Measurements from ENCODE around the gene CCNL2. TPM values are rescaled to one million over a fixed set of nuclear protein-coding genes. Genes with fewer than 3 reads are reported as not detected.

Gene CCNL2
- total and polyA plus RNA-seq, 2 experiments from 2014 or later: 166 to 284 TPM

GRCh38 chr1:1376551-1377226 is 22.4 kb downstream of the CCNL2 start:
- H3K9me2 ChIP-seq (replicated peaks; ENCODE audit: insufficient read depth): no peaks in the 10 kb centered on the region
- no peaks in the 10 kb centered on the region for H3K36me3 ChIP-seq (replicated peaks; ENCODE audit: insufficient read depth, low read depth)
- peaks cover 27% of the 10 kb centered on the region for H3K79me2 ChIP-seq
- H3K4me1 ChIP-seq (ENCODE audit: insufficient read depth): peaks cover 9% of the 10 kb centered on the region
- H3K27me3 ChIP-seq: no peaks in the 10 kb centered on the region
- no peak overlapping the region for H3K4me3 ChIP-seq
- H3K9me3 ChIP-seq (ENCODE audit: low read depth): no peaks in the 10 kb centered on the region
- no peak overlapping the region for H2AFZ ChIP-seq
- peak overlapping the region; percentile 90 for H3K4me2 ChIP-seq
- H4K20me1 ChIP-seq (ENCODE audit: insufficient read depth, poor library complexity, severe bottlenecking): no peaks in the 10 kb centered on the region
- WGBS (ENCODE audit: low lambda C conversion rate, missing lambda C conversion rate): 91% methylated on average over 10 of the region's 10 CpGs
- DNase-seq (ENCODE audit: low spot score): no peak
- H3K27ac ChIP-seq: no peak overlapping the region
- TF ChIP-seq EZH2 (IDR thresholded peaks at IDR 0.05; ENCODE audit: borderline replicate concordance): no peak
- TF ChIP-seq EZH2phosphoT487 (IDR thresholded peaks at IDR 0.05; ENCODE audit: low read depth, severe bottlenecking, unreplicated experiment): no peak
- TF ChIP-seq CTCF (IDR thresholded peaks at IDR 0.05; ENCODE audit: poor library complexity): no peak

GRCh38 chr1:1374929-1375662 is 24.0 kb downstream of the CCNL2 start, which contains the start of gene AURKAIP1:
TSS of gene AURKAIP1 (minus strand) at chr1:1375207. CDS start at chr1:1374756, 451 bp downstream.
- H3K9me3 ChIP-seq (ENCODE audit: low read depth): no peaks in the 10 kb centered on the region
- H3K4me2 ChIP-seq: peak within 1 kb of the TSS; percentile 97
- WGBS (ENCODE audit: low lambda C conversion rate, missing lambda C conversion rate): 1% methylated on average over 59 of the region's 85 CpGs
- no peaks in the 10 kb centered on the region for H3K36me3 ChIP-seq (replicated peaks; ENCODE audit: insufficient read depth, low read depth)
- H3K4me1 ChIP-seq (ENCODE audit: insufficient read depth): peaks cover 9% of the 10 kb centered on the region
- peak within 1 kb of the TSS; percentile 52 for H3K4me3 ChIP-seq
- no peak for TF ChIP-seq CTCF (IDR thresholded peaks at IDR 0.05; ENCODE audit: poor library complexity)
- TF ChIP-seq EZH2phosphoT487 (IDR thresholded peaks at IDR 0.05; ENCODE audit: low read depth, severe bottlenecking, unreplicated experiment): no peak
- no peak for TF ChIP-seq EZH2 (IDR thresholded peaks at IDR 0.05; ENCODE audit: borderline replicate concordance)
- no peaks in the 10 kb centered on the region for H4K20me1 ChIP-seq (ENCODE audit: insufficient read depth, poor library complexity, severe bottlenecking)
- H3K9me2 ChIP-seq (replicated peaks; ENCODE audit: insufficient read depth): no peaks in the 10 kb centered on the region
- H3K79me2 ChIP-seq: peaks cover 27% of the 10 kb centered on the region
- peak within 1 kb of the TSS; percentile 96 for H3K27ac ChIP-seq
- no peaks in the 10 kb centered on the region for H3K27me3 ChIP-seq
- DNase-seq (ENCODE audit: low spot score): peak; percentile 99
- H2AFZ ChIP-seq: peak within 1 kb of the TSS; percentile 32

GRCh38 chr1:1374589-1374928 is 24.6 kb downstream of the CCNL2 start:
- H3K4me1 ChIP-seq (ENCODE audit: insufficient read depth): peaks cover 9% of the 10 kb centered on the region
- peak overlapping the region; percentile 85 for H3K27ac ChIP-seq
- no peak for TF ChIP-seq CTCF (IDR thresholded peaks at IDR 0.05; ENCODE audit: poor library complexity)
- TF ChIP-seq EZH2 (IDR thresholded peaks at IDR 0.05; ENCODE audit: borderline replicate concordance): no peak
- TF ChIP-seq EZH2phosphoT487 (IDR thresholded peaks at IDR 0.05; ENCODE audit: low read depth, severe bottlenecking, unreplicated experiment): no peak
- no peaks in the 10 kb centered on the region for H3K36me3 ChIP-seq (replicated peaks; ENCODE audit: insufficient read depth, low read depth)
- H3K9me3 ChIP-seq (ENCODE audit: low read depth): no peaks in the 10 kb centered on the region
- H2AFZ ChIP-seq: peak overlapping the region; percentile 13
- peak overlapping the region; percentile 97 for H3K4me2 ChIP-seq
- no peaks in the 10 kb centered on the region for H3K27me3 ChIP-seq
- no peaks in the 10 kb centered on the region for H4K20me1 ChIP-seq (ENCODE audit: insufficient read depth, poor library complexity, severe bottlenecking)
- WGBS (ENCODE audit: low lambda C conversion rate, missing lambda C conversion rate): 3% methylated on average over 10 of the region's 24 CpGs
- H3K79me2 ChIP-seq: peaks cover 27% of the 10 kb centered on the region
- peak overlapping the region; percentile 52 for H3K4me3 ChIP-seq
- no peaks in the 10 kb centered on the region for H3K9me2 ChIP-seq (replicated peaks; ENCODE audit: insufficient read depth)
- DNase-seq (ENCODE audit: low spot score): no peak

All from hepatocyte (in vitro differentiated cells).